ENCODE results near the gene MAJIN.
"Not testable (repeated sequence)": the region's sequence is repeated elsewhere in the genome, so short reads cannot be mapped to it uniquely, and the experiment has no call there.

MAJIN gene

GRCh38 chr11:64987998-64988854 lies 16.3 kb upstream of the MAJIN start:
- H3K27me3 ChIP-seq (ENCODE audit: control insufficient read depth, insufficient read depth, low read length): no peaks in the 10 kb centered on the region
- no peak overlapping the region for H3K4me3 ChIP-seq (ENCODE audit: low read depth, low read length)
- H3K36me3 ChIP-seq (ENCODE audit: control insufficient read depth, insufficient read depth, low read length): no peaks in the 10 kb centered on the region
- H3K9me3 ChIP-seq (ENCODE audit: control insufficient read depth, insufficient read depth, low read length): no peaks in the 10 kb centered on the region
- H3K9ac ChIP-seq (ENCODE audit: low read depth, low read length): no peak overlapping the region
- no peaks in the 10 kb centered on the region for H3K4me1 ChIP-seq (ENCODE audit: control insufficient read depth, insufficient read depth, low read length)

- not testable (repeated sequence) for H3K4me1 ChIP-seq (ENCODE audit: control insufficient read depth, insufficient read depth, low read length); H3K4me3 ChIP-seq (ENCODE audit: low read depth, low read length); H3K9me3 ChIP-seq (ENCODE audit: control insufficient read depth, insufficient read depth, low read length); H3K27me3 ChIP-seq (ENCODE audit: control insufficient read depth, insufficient read depth, low read length); H3K36me3 ChIP-seq (ENCODE audit: control insufficient read depth, insufficient read depth, low read length); H3K9ac ChIP-seq (ENCODE audit: low read depth, low read length)
Observed at GRCh38 chr11:64983339-64983738, 11.4 kb upstream of the MAJIN start.

GRCh38 chr11:64976651-64977050 lies 4.7 kb upstream of the MAJIN start:
- Histone ChIP-seq H3K9ac (ENCODE audit: low read depth, low read length) (no peak overlapping the region), H3K4me1 (ENCODE audit: control insufficient read depth, insufficient read depth, low read length) (no peaks in the 10 kb centered on the region), H3K36me3 (ENCODE audit: control insufficient read depth, insufficient read depth, low read length) (no peaks in the 10 kb centered on the region), H3K27me3 (ENCODE audit: control insufficient read depth, insufficient read depth, low read length) (peaks cover 2% of the 10 kb centered on the region), H3K4me3 (ENCODE audit: low read depth, low read length) (no peak overlapping the region), H3K9me3 (ENCODE audit: control insufficient read depth, insufficient read depth, low read length) (no peaks in the 10 kb centered on the region)

- Histone ChIP-seq H3K9me3 (ENCODE audit: control insufficient read depth, insufficient read depth, low read length) (no peaks in the 10 kb centered on the region), H3K4me1 (ENCODE audit: control insufficient read depth, insufficient read depth, low read length) (no peaks in the 10 kb centered on the region), H3K9ac (ENCODE audit: low read depth, low read length) (no peak overlapping the region), H3K27me3 (ENCODE audit: control insufficient read depth, insufficient read depth, low read length) (peaks cover 7% of the 10 kb centered on the region), H3K4me3 (ENCODE audit: low read depth, low read length) (no peak overlapping the region), H3K36me3 (ENCODE audit: control insufficient read depth, insufficient read depth, low read length) (no peaks in the 10 kb centered on the region)
Observed at GRCh38 chr11:64974124-64974523, 2.2 kb upstream of the MAJIN start.

- Histone ChIP-seq H3K9ac (ENCODE audit: low read depth, low read length) (no peak overlapping the region), H3K27me3 (ENCODE audit: control insufficient read depth, insufficient read depth, low read length) (peaks cover 7% of the 10 kb centered on the region), H3K9me3 (ENCODE audit: control insufficient read depth, insufficient read depth, low read length) (no peaks in the 10 kb centered on the region), H3K4me1 (ENCODE audit: control insufficient read depth, insufficient read depth, low read length) (no peaks in the 10 kb centered on the region), H3K4me3 (ENCODE audit: low read depth, low read length) (no peak overlapping the region), H3K36me3 (ENCODE audit: control insufficient read depth, insufficient read depth, low read length) (no peaks in the 10 kb centered on the region)
Observed at GRCh38 chr11:64970731-64971151, 1.2 kb downstream of the MAJIN start.

- Histone ChIP-seq H3K4me3 (ENCODE audit: low read depth, low read length) (no peak overlapping the region), H3K36me3 (ENCODE audit: control insufficient read depth, insufficient read depth, low read length) (no peaks in the 10 kb centered on the region), H3K9ac (ENCODE audit: low read depth, low read length) (no peak overlapping the region), H3K9me3 (ENCODE audit: control insufficient read depth, insufficient read depth, low read length) (no peaks in the 10 kb centered on the region), H3K4me1 (ENCODE audit: control insufficient read depth, insufficient read depth, low read length) (no peaks in the 10 kb centered on the region), H3K27me3 (ENCODE audit: control insufficient read depth, insufficient read depth, low read length) (peaks cover 7% of the 10 kb centered on the region)
Observed at GRCh38 chr11:64969209-64969608, 2.7 kb downstream of the MAJIN start.

GRCh38 chr11:64967375-64967774 lies 4.5 kb downstream of the MAJIN start:
- Histone ChIP-seq H3K4me1 (ENCODE audit: control insufficient read depth, insufficient read depth, low read length) (no peaks in the 10 kb centered on the region), H3K9me3 (ENCODE audit: control insufficient read depth, insufficient read depth, low read length) (no peaks in the 10 kb centered on the region), H3K27me3 (ENCODE audit: control insufficient read depth, insufficient read depth, low read length) (peaks cover 7% of the 10 kb centered on the region), H3K9ac (ENCODE audit: low read depth, low read length) (no peak overlapping the region), H3K4me3 (ENCODE audit: low read depth, low read length) (no peak overlapping the region), H3K36me3 (ENCODE audit: control insufficient read depth, insufficient read depth, low read length) (no peaks in the 10 kb centered on the region)

- no peaks in the 10 kb centered on the region for H3K27me3 ChIP-seq (ENCODE audit: control insufficient read depth, insufficient read depth, low read length)
- no peaks in the 10 kb centered on the region for H3K9me3 ChIP-seq (ENCODE audit: control insufficient read depth, insufficient read depth, low read length)
- H3K4me3 ChIP-seq (ENCODE audit: low read depth, low read length): no peak overlapping the region
- no peak overlapping the region for H3K9ac ChIP-seq (ENCODE audit: low read depth, low read length)
- no peaks in the 10 kb centered on the region for H3K36me3 ChIP-seq (ENCODE audit: control insufficient read depth, insufficient read depth, low read length)
- H3K4me1 ChIP-seq (ENCODE audit: control insufficient read depth, insufficient read depth, low read length): no peaks in the 10 kb centered on the region
Observed at GRCh38 chr11:64963072-64963631, 8.8 kb downstream of the MAJIN start.

GRCh38 chr11:64960719-64961118 lies 11.2 kb downstream of the MAJIN start:
- Histone ChIP-seq H3K9ac (ENCODE audit: low read depth, low read length) (no peak overlapping the region), H3K4me1 (ENCODE audit: control insufficient read depth, insufficient read depth, low read length) (no peaks in the 10 kb centered on the region), H3K36me3 (ENCODE audit: control insufficient read depth, insufficient read depth, low read length) (no peaks in the 10 kb centered on the region), H3K4me3 (ENCODE audit: low read depth, low read length) (no peak overlapping the region), H3K9me3 (ENCODE audit: control insufficient read depth, insufficient read depth, low read length) (no peaks in the 10 kb centered on the region), H3K27me3 (ENCODE audit: control insufficient read depth, insufficient read depth, low read length) (no peaks in the 10 kb centered on the region)

GRCh38 chr11:64959498-64959897 lies 12.4 kb downstream of the MAJIN start:
- no peaks in the 10 kb centered on the region for H3K4me1 ChIP-seq (ENCODE audit: control insufficient read depth, insufficient read depth, low read length)
- no peak overlapping the region for H3K4me3 ChIP-seq (ENCODE audit: low read depth, low read length)
- no peak overlapping the region for H3K9ac ChIP-seq (ENCODE audit: low read depth, low read length)
- no peaks in the 10 kb centered on the region for H3K27me3 ChIP-seq (ENCODE audit: control insufficient read depth, insufficient read depth, low read length)
- H3K36me3 ChIP-seq (ENCODE audit: control insufficient read depth, insufficient read depth, low read length): no peaks in the 10 kb centered on the region
- H3K9me3 ChIP-seq (ENCODE audit: control insufficient read depth, insufficient read depth, low read length): no peaks in the 10 kb centered on the region

GRCh38 chr11:64954201-64954600 lies 17.7 kb downstream of the MAJIN start:
- H3K27me3 ChIP-seq (ENCODE audit: control insufficient read depth, insufficient read depth, low read length): no peaks in the 10 kb centered on the region
- H3K4me1 ChIP-seq (ENCODE audit: control insufficient read depth, insufficient read depth, low read length): no peaks in the 10 kb centered on the region
- no peaks in the 10 kb centered on the region for H3K36me3 ChIP-seq (ENCODE audit: control insufficient read depth, insufficient read depth, low read length)
- H3K9ac ChIP-seq (ENCODE audit: low read depth, low read length): no peak overlapping the region
- H3K9me3 ChIP-seq (ENCODE audit: control insufficient read depth, insufficient read depth, low read length): no peaks in the 10 kb centered on the region
- no peak overlapping the region for H3K4me3 ChIP-seq (ENCODE audit: low read depth, low read length)

- Histone ChIP-seq H3K27me3 (ENCODE audit: control insufficient read depth, insufficient read depth, low read length) (no peaks in the 10 kb centered on the region), H3K4me1 (ENCODE audit: control insufficient read depth, insufficient read depth, low read length) (no peaks in the 10 kb centered on the region), H3K4me3 (ENCODE audit: low read depth, low read length) (no peak overlapping the region), H3K9ac (ENCODE audit: low read depth, low read length) (no peak overlapping the region), H3K9me3 (ENCODE audit: control insufficient read depth, insufficient read depth, low read length) (no peaks in the 10 kb centered on the region), H3K36me3 (ENCODE audit: control insufficient read depth, insufficient read depth, low read length) (no peaks in the 10 kb centered on the region)
Observed at GRCh38 chr11:64951529-64951928, 20.4 kb downstream of the MAJIN start.

Measured in iPS-15b (cell line).